H9 (cell line): ENCODE data around the gene GPR137B. TPM values are rescaled to one million over a fixed set of nuclear protein-coding genes. Genes with fewer than 3 reads are reported as not detected.

Experiments
- DNase-seq: peaks from one replicate; pipeline ENCODE4 v3.0.0-alpha.2; 2017
- H2AFZ ChIP-seq: one replicate; pipeline ENCODE4 v1.6.1; 2013; ENCODE audit warnings: mild to moderate bottlenecking, low read length, control low read depth, moderate library complexity
- H2AK5ac ChIP-seq: 2 replicates; pipeline ENCODE4 v1.6.1; 2013; ENCODE audit warnings: low read length, control low read depth, mixed read lengths; ENCODE audit not compliant: insufficient read length
- H2BK120ac ChIP-seq: one replicate; pipeline ENCODE4 v1.6.1; 2013; ENCODE audit warnings: low read depth, mild to moderate bottlenecking, low read length, control low read depth, inconsistent platforms; ENCODE audit not compliant: poor library complexity, severe bottlenecking
- H2BK12ac ChIP-seq: 2 replicates; pipeline ENCODE4 v1.6.1; 2013; ENCODE audit warnings: low read length, control low read depth, mixed read lengths, low read depth; ENCODE audit not compliant: insufficient read length
- H2BK15ac ChIP-seq: 2 replicates; pipeline ENCODE4 v1.6.1; 2013; ENCODE audit warnings: low read depth, low read length, control low read depth
- H2BK20ac ChIP-seq: one replicate; pipeline ENCODE4 v1.6.1; 2013; ENCODE audit warnings: low read depth, mild to moderate bottlenecking, low read length, control low read depth, inconsistent platforms; ENCODE audit not compliant: poor library complexity, severe bottlenecking
- H2BK5ac ChIP-seq: 2 replicates; pipeline ENCODE4 v1.6.1; 2013; ENCODE audit warnings: low read length, control low read depth, mixed read lengths; ENCODE audit not compliant: insufficient read length
- H3K14ac ChIP-seq: 2 replicates; pipeline ENCODE4 v1.6.1; 2013; ENCODE audit warnings: low read length, control low read depth; ENCODE audit not compliant: insufficient read depth
- H3K18ac ChIP-seq: 2 replicates; pipeline ENCODE4 v1.6.1; 2013; ENCODE audit warnings: low read depth, mild to moderate bottlenecking, mixed read lengths, low read length, control low read depth; ENCODE audit not compliant: insufficient read length
- H3K23ac ChIP-seq: 2 replicates; pipeline ENCODE4 v1.6.1; 2013; ENCODE audit warnings: low read length, control low read depth, mixed read lengths, low read depth; ENCODE audit not compliant: insufficient read length
- H3K23me2 ChIP-seq: 2 replicates; pipeline ENCODE4 v1.6.1; 2013; ENCODE audit warnings: low read depth, mild to moderate bottlenecking, mixed read lengths, low read length, control low read depth; ENCODE audit not compliant: insufficient read length, poor library complexity, severe bottlenecking
- H3K27ac ChIP-seq: 2 replicates; pipeline ENCODE4 v1.5.1; 2013; ENCODE audit warnings: low read length, control low read depth, mixed read lengths, low read depth; ENCODE audit not compliant: insufficient read length
- H3K27me3 ChIP-seq: 2 replicates; pipeline ENCODE4 v1.6.1; 2013; ENCODE audit warnings: low read length, control low read depth, inconsistent platforms; ENCODE audit not compliant: insufficient read depth
- H3K4ac ChIP-seq: 2 replicates; pipeline ENCODE4 v1.6.1; 2013; ENCODE audit warnings: low read depth, mild to moderate bottlenecking, control low read depth, inconsistent platforms, low read length, moderate library complexity
- H3K4me1 ChIP-seq: 2 replicates; pipeline ENCODE4 v1.6.1; 2013; ENCODE audit warnings: low read length, control low read depth, inconsistent platforms; ENCODE audit not compliant: insufficient read depth
- H3K4me2 ChIP-seq: 2 replicates; pipeline ENCODE4 v1.6.1; 2013; ENCODE audit warnings: low read length, control low read depth, mixed read lengths; ENCODE audit not compliant: insufficient read length, insufficient read depth
- H3K56ac ChIP-seq: 2 replicates; pipeline ENCODE4 v1.6.1; 2013; ENCODE audit warnings: low read depth, mild to moderate bottlenecking, mixed read lengths, low read length, control low read depth; ENCODE audit not compliant: insufficient read length
- H3K79me1 ChIP-seq: 2 replicates; pipeline ENCODE4 v1.6.1; 2013; ENCODE audit warnings: low read depth, mild to moderate bottlenecking, moderate library complexity, low read length, control low read depth, inconsistent platforms; ENCODE audit not compliant: insufficient read depth, poor library complexity, severe bottlenecking
- H3K79me2 ChIP-seq: 2 replicates; pipeline ENCODE4 v1.6.1; 2013; ENCODE audit warnings: low read length, control low read depth, inconsistent platforms; ENCODE audit not compliant: insufficient read depth
- H3K9ac ChIP-seq: 2 replicates; pipeline ENCODE4 v1.6.1; 2013; ENCODE audit warnings: low read length, control low read depth, mixed read lengths; ENCODE audit not compliant: insufficient read length; ENCODE audit errors: extremely low read depth
- H3K9me3 ChIP-seq: one replicate; pipeline ENCODE4 v1.6.1; 2013; ENCODE audit warnings: low read depth, low read length, inconsistent platforms; ENCODE audit not compliant: control insufficient read depth
- H3T11ph ChIP-seq: one replicate; pipeline ENCODE4 v1.6.1; 2013; ENCODE audit warnings: mild to moderate bottlenecking, low read length, control low read depth, inconsistent platforms
- H4K20me1 ChIP-seq: one replicate; pipeline ENCODE4 v1.6.1; 2013; ENCODE audit not compliant: control insufficient read depth, insufficient read length, insufficient read depth
- H4K5ac ChIP-seq: 2 replicates; pipeline ENCODE4 v1.6.1; 2013; ENCODE audit warnings: low read depth, mild to moderate bottlenecking, mixed read lengths, low read length, control low read depth; ENCODE audit not compliant: insufficient read length
- H4K8ac ChIP-seq: replicated peaks from 2 replicates; pipeline ENCODE4 v1.6.1; 2013; ENCODE audit warnings: low read length, control low read depth, mixed read lengths, low read depth; ENCODE audit not compliant: insufficient read length
- H4K91ac ChIP-seq: 2 replicates; pipeline ENCODE4 v1.6.1; 2013; ENCODE audit warnings: low read depth, mild to moderate bottlenecking, moderate library complexity, mixed read lengths, low read length, control low read depth; ENCODE audit not compliant: insufficient read length
- H3K27ac Mint-ChIP-seq, 3 experiments: 2 replicates in 2 of 3; 3 replicates in 1 of 3; pipeline ENCODE4 v1.8.0; 2020 to 2021; ENCODE audit warnings: mixed read lengths in 3 of 3, mild to moderate bottlenecking in 1 of 3, moderate library complexity in 1 of 3
- H3K27me3 Mint-ChIP-seq: 2 replicates; pipeline ENCODE4 v1.8.0; 2021; ENCODE audit warnings: low read depth, mild to moderate bottlenecking, moderate library complexity, mixed read lengths
- H3K36me3 Mint-ChIP-seq, 3 experiments: 2 replicates in 2 of 3; 3 replicates in 1 of 3; pipeline ENCODE4 v1.8.0; 2020 to 2021; ENCODE audit warnings: low read depth in 3 of 3, mixed read lengths in 3 of 3; ENCODE audit not compliant: insufficient read depth in 1 of 3
- H3K4me1 Mint-ChIP-seq, 2 experiments: 2 replicates each; pipeline ENCODE4 v1.8.0; 2020; ENCODE audit warnings: mixed read lengths in 2 of 2
- H3K4me3 Mint-ChIP-seq, 2 experiments: 2 replicates in 1 of 2; 3 replicates in 1 of 2; pipeline ENCODE4 v1.8.0; 2020 to 2021; ENCODE audit warnings: mild to moderate bottlenecking in 2 of 2, mixed read lengths in 2 of 2, moderate library complexity in 1 of 2
- H3K9me3 Mint-ChIP-seq, 2 experiments: 2 replicates in 1 of 2; 3 replicates in 1 of 2; pipeline ENCODE4 v1.8.0; 2020; ENCODE audit warnings: mild to moderate bottlenecking in 2 of 2, mixed read lengths in 2 of 2, moderate library complexity in 1 of 2
- WGBS: extraction: QIAGEN DNeasy Blood & Tissue Kit; methylation state at CpG from one replicate; pipeline ENCODE4 v1.1.7; 2013; ENCODE audit warnings: missing lambda C conversion rate, low lambda C conversion rate, mixed read lengths; ENCODE audit not compliant: insufficient read length; ENCODE audit errors: extremely low coverage; 5-methylcytosine and 5-hydroxymethylcytosine counted together
- total RNA-seq: library from RNA; stranded (reverse); gene quantifications from 2 replicates; pipeline ENCODE4 v1.2.1, GENCODE V29; 2021
- TF ChIP-seq, protein P1 (sequence below): fragments of 200-600 bp; sonication (generic); conservative IDR thresholded peaks from 3 replicates; pipeline ENCODE4 v1.8.0; 2021; ENCODE audit warnings: antibody characterized with exemption, mild to moderate bottlenecking

Gene GPR137B
- total RNA-seq, 1 experiment from 2014 or later: 5.9 TPM

DNA sequence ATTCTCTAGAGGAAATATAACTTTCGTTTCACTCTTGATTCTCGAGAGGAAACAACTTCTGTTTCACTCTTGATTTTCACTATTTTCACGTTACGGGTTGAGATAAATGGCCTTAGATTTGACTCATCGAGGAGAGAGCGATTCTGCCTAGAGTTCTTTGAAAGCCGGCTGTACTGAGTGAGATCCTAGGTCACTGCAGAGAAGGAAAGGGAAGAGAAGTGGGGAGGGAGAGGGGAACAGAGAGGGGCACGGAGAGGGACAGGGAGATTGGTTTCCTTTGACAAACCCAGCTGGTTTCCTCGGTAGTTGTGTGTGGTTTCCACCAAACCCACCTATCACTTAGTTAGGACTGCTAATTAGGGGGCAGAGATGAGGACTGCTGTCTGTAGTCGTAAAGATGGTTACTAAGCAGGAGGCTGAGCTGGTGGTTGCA is 21.6 kb upstream of the GPR137B start:
- Histone ChIP-seq H3K18ac (no peak overlapping the region), H3K27ac (no peak overlapping the region), H3K79me2 (no peaks in the 10 kb centered on the region), H4K91ac (no peak overlapping the region), H3K23me2 (no peaks in the 10 kb centered on the region), H3K9ac (no peak overlapping the region), H3K23ac (no peak overlapping the region), H2BK12ac (no peak overlapping the region), H3K56ac (no peak overlapping the region), H3K4me2 (no peak overlapping the region), H3K9me3 (no peaks in the 10 kb centered on the region), H3K79me1 (no peaks in the 10 kb centered on the region), H4K8ac (no peak overlapping the region), H2AK5ac (no peak overlapping the region), H2BK15ac (no peak overlapping the region), H3K4ac (no peak overlapping the region), H3K14ac (no peak overlapping the region), H3K4me1 (no peaks in the 10 kb centered on the region), H2BK5ac (no peak overlapping the region), H3K27me3 (no peaks in the 10 kb centered on the region), H3T11ph (no peak overlapping the region), H2BK20ac (no peak overlapping the region), H4K5ac (no peak overlapping the region), H2AFZ (no peak overlapping the region), H2BK120ac (no peak overlapping the region), H4K20me1 (no peaks in the 10 kb centered on the region)
- H3K27me3 Mint-ChIP-seq: peaks cover 5% of the 10 kb centered on the region; the same call in 1 of the 2 replicates
- TF ChIP-seq, protein P1, sequence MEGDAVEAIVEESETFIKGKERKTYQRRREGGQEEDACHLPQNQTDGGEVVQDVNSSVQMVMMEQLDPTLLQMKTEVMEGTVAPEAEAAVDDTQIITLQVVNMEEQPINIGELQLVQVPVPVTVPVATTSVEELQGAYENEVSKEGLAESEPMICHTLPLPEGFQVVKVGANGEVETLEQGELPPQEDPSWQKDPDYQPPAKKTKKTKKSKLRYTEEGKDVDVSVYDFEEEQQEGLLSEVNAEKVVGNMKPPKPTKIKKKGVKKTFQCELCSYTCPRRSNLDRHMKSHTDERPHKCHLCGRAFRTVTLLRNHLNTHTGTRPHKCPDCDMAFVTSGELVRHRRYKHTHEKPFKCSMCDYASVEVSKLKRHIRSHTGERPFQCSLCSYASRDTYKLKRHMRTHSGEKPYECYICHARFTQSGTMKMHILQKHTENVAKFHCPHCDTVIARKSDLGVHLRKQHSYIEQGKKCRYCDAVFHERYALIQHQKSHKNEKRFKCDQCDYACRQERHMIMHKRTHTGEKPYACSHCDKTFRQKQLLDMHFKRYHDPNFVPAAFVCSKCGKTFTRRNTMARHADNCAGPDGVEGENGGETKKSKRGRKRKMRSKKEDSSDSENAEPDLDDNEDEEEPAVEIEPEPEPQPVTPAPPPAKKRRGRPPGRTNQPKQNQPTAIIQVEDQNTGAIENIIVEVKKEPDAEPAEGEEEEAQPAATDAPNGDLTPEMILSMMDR: no peak
- no peaks in the 10 kb centered on the region for H3K36me3 Mint-ChIP-seq
- H3K4me3 Mint-ChIP-seq: no peak overlapping the region
- DNase-seq: no peak
- no peak overlapping the region for H3K27ac Mint-ChIP-seq
- H3K4me1 Mint-ChIP-seq: 0 out of 4 replicates have a peak, but pooled peaks cover 0 to 5% of the 10 kb centered on the region in 2 experiments
- no CpG with 5 or more reads among the region's 10 CpGs for WGBS
- H3K9me3 Mint-ChIP-seq: no peaks in the 10 kb centered on the region
